Measurements from ENCODE around the gene ATP5MC3.

GRCh38 chr2:175135862-175136261 lies 45.6 kb downstream of the ATP5MC3 start:
- TF ChIP-seq, protein P1, sequence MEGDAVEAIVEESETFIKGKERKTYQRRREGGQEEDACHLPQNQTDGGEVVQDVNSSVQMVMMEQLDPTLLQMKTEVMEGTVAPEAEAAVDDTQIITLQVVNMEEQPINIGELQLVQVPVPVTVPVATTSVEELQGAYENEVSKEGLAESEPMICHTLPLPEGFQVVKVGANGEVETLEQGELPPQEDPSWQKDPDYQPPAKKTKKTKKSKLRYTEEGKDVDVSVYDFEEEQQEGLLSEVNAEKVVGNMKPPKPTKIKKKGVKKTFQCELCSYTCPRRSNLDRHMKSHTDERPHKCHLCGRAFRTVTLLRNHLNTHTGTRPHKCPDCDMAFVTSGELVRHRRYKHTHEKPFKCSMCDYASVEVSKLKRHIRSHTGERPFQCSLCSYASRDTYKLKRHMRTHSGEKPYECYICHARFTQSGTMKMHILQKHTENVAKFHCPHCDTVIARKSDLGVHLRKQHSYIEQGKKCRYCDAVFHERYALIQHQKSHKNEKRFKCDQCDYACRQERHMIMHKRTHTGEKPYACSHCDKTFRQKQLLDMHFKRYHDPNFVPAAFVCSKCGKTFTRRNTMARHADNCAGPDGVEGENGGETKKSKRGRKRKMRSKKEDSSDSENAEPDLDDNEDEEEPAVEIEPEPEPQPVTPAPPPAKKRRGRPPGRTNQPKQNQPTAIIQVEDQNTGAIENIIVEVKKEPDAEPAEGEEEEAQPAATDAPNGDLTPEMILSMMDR (conservative IDR thresholded peaks at IDR 0.05; ENCODE audit: low read length): no peak
- TF ChIP-seq EZH2phosphoT487 (IDR thresholded peaks at IDR 0.05; ENCODE audit: borderline replicate concordance, low read depth, low read length): no peak

Measured in OCI-LY7 (cell line).